Activated T-cell treated with anti-CD3 and anti-CD28 coated beads, Interleukin-2, amount 50 U/mL, for 1 hour (primary cell): ENCODE measurements around the gene AKR1A1.
"Not testable (repeated sequence)": the region's sequence is repeated elsewhere in the genome, so short reads cannot be mapped to it uniquely, and the experiment has no call there.

ENCODE experiments used
- DNase-seq: peaks from one replicate; pipeline ENCODE4 v3.0.0-alpha.2; 2020

Gene AKR1A1

GRCh38 chr1:45523975-45524374 is 26.7 kb upstream of the AKR1A1 start:
- DNase-seq, result not testable (repeated sequence)

- DNase-seq, result no peak
Observed at GRCh38 chr1:45526135-45526644, 24.4 kb upstream of the AKR1A1 start.

- DNase-seq, result no peak
Observed at GRCh38 chr1:45530632-45531135, 19.9 kb upstream of the AKR1A1 start.

GRCh38 chr1:45531873-45532272 is 18.8 kb upstream of the AKR1A1 start:
- DNase-seq, result no peak

GRCh38 chr1:45535988-45536766 is 14.4 kb upstream of the AKR1A1 start:
- no peak for DNase-seq

- DNase-seq, result no peak
Observed at GRCh38 chr1:45536886-45537285, 13.7 kb upstream of the AKR1A1 start.

- no peak for DNase-seq
Observed at GRCh38 chr1:45541193-45541592, 9.4 kb upstream of the AKR1A1 start.

- DNase-seq, result no peak
Observed at GRCh38 chr1:45542591-45542990, 8.0 kb upstream of the AKR1A1 start.

GRCh38 chr1:45543581-45544417 is 6.8 kb upstream of the AKR1A1 start:
- peak; percentile 64 for DNase-seq

GRCh38 chr1:45544530-45544929 is 6.1 kb upstream of the AKR1A1 start:
- DNase-seq, result no peak

- DNase-seq, result no peak
Observed at GRCh38 chr1:45545019-45545493, 5.6 kb upstream of the AKR1A1 start.

- no peak for DNase-seq
Observed at GRCh38 chr1:45545553-45546310, 4.9 kb upstream of the AKR1A1 start.

- DNase-seq, result no peak
Observed at GRCh38 chr1:45551684-45552083, 1.1 kb downstream of the AKR1A1 start.

- no peak for DNase-seq
Observed at GRCh38 chr1:45552331-45552730, 1.7 kb downstream of the AKR1A1 start.

GRCh38 chr1:45554198-45554597 is 3.6 kb downstream of the AKR1A1 start:
- no peak for DNase-seq

- DNase-seq, result no peak
Observed at GRCh38 chr1:45557422-45557944, 6.9 kb downstream of the AKR1A1 start.

GRCh38 chr1:45563843-45564242 is 13.2 kb downstream of the AKR1A1 start:
- no peak for DNase-seq

- no peak for DNase-seq
Observed at GRCh38 chr1:45566722-45567121, 16.1 kb downstream of the AKR1A1 start.

- no peak for DNase-seq
Observed at GRCh38 chr1:45567911-45568310, 17.3 kb downstream of the AKR1A1 start.

GRCh38 chr1:45568421-45568820 is 17.8 kb downstream of the AKR1A1 start:
- DNase-seq, result no peak

GRCh38 chr1:45569571-45569961 is 18.9 kb downstream of the AKR1A1 start:
- DNase-seq, result no peak

- peak; percentile 70 for DNase-seq
Observed at GRCh38 chr1:45569962-45570581, 19.4 kb downstream of the AKR1A1 start.
